PC-3 (cell line): ENCODE data around the gene CAMTA1. TPM values are rescaled to one million over a fixed set of nuclear protein-coding genes. Genes with fewer than 3 reads are reported as not detected.

Source experiments
- ATAC-seq: fragments of 200-7000 bp; cut with Tn5 transposase; 2 replicates; pipeline ENCODE4 v1.9.1; 2020; ENCODE audit warnings: mild to moderate bottlenecking, moderate library complexity
- BruUV-seq: library from RNA; stranded (reverse); fragments of 400-500 nt; replicated peaks from 2 replicates; lab custom pipeline; 2021; lab: Mats Ljungman, UMichigan
- CTCF ChIA-PET: fragments of 300-600 bp; sonication (Branson Sonifier 250); formaldehyde crosslinking; loops from one replicate; lab custom pipeline; 2022; ENCODE audit warnings: antibody characterized with exemption; lab: Charles Lee
- POLR2A ChIA-PET: fragments of 300-600 bp; sonication (Branson Sonifier 250); formaldehyde crosslinking; loops from one replicate; lab custom pipeline; 2022; ENCODE audit warnings: antibody characterized with exemption; ENCODE audit not compliant: unreplicated experiment; lab: Charles Lee
- DNase-seq: peaks from one replicate; pipeline ENCODE4 v3.0.0-alpha.2; 2015
- H2AFZ ChIP-seq: fragments of 300-600 bp; sonication (generic); 2 replicates; pipeline ENCODE4 v1.6.0; 2016; ENCODE audit warnings: antibody characterized with exemption, low read length
- H3F3A ChIP-seq: fragments of 300-600 bp; sonication (generic); one replicate; pipeline ENCODE4 v1.6.0; 2017; ENCODE audit warnings: antibody characterized with exemption, low read length, control low read depth, mild to moderate bottlenecking; ENCODE audit not compliant: unreplicated experiment
- H3K27ac ChIP-seq: fragments of 300-600 bp; sonication (generic); 2 replicates; pipeline ENCODE4 v1.5.1; 2016; ENCODE audit warnings: mild to moderate bottlenecking, low read length
- H3K27me3 ChIP-seq: fragments of 300-600 bp; sonication (generic); 2 replicates; pipeline ENCODE4 v1.6.1; 2016; ENCODE audit warnings: low read length, mixed read lengths
- H3K36me3 ChIP-seq: fragments of 300-600 bp; sonication (generic); 2 replicates; pipeline ENCODE4 v1.6.1; 2016; ENCODE audit warnings: low read depth, mixed run types, low read length, mixed read lengths
- H3K4me1 ChIP-seq: fragments of 300-600 bp; sonication (generic); 2 replicates; pipeline ENCODE4 v1.5.1; 2016; ENCODE audit warnings: low read length; ENCODE audit not compliant: insufficient read depth
- H3K4me2 ChIP-seq: fragments of 300-600 bp; sonication (generic); 2 replicates; pipeline ENCODE4 v1.6.0; 2016; ENCODE audit warnings: low read length
- H3K4me3 ChIP-seq: fragments of 300-600 bp; sonication (generic); 2 replicates; pipeline ENCODE4 v1.5.1; 2016; ENCODE audit warnings: mild to moderate bottlenecking, low read length, mixed read lengths
- H3K79me2 ChIP-seq: fragments of 300-600 bp; sonication (generic); 2 replicates; pipeline ENCODE4 v1.6.1; 2017; ENCODE audit warnings: low read length, mixed read lengths
- H3K9ac ChIP-seq: fragments of 300-600 bp; sonication (generic); 2 replicates; pipeline ENCODE4 v1.6.0; 2016; ENCODE audit warnings: mild to moderate bottlenecking, low read length
- H3K9me2 ChIP-seq: fragments of 300-600 bp; sonication (generic); replicated peaks from 2 replicates; pipeline ENCODE4 v1.6.1; 2016; ENCODE audit warnings: mixed run types, low read length, mixed read lengths
- H3K9me3 ChIP-seq: fragments of 300-600 bp; sonication (generic); 2 replicates; pipeline ENCODE4 v1.6.1; 2016; ENCODE audit warnings: low read length, mixed read lengths
- H4K20me1 ChIP-seq: fragments of 300-600 bp; sonication (generic); 2 replicates; pipeline ENCODE4 v1.6.1; 2016; ENCODE audit warnings: low read length, mixed read lengths
- EZH2 ChIP-seq: fragments of 300-600 bp; sonication (generic); IDR thresholded peaks from one replicate; pipeline ENCODE4 v1.6.1; 2017; ENCODE audit warnings: antibody characterized with exemption, mild to moderate bottlenecking, low read length; ENCODE audit not compliant: unreplicated experiment
- EZH2phosphoT487 ChIP-seq: fragments of 300-600 bp; sonication (generic); IDR thresholded peaks from 2 replicates; pipeline ENCODE4 v1.6.1; 2018; ENCODE audit warnings: mild to moderate bottlenecking, antibody characterized with exemption, low read length, borderline replicate concordance
- intact Hi-C: fragments of 100-400 bp; cut with micrococcal nuclease; formaldehyde crosslinking; loops from 2 replicates; pipeline ENCODE4 v1.9.0; 2023
- total RNA-seq: library from RNA; depleted of rRNA; stranded (reverse); fragments of >200 nt; gene quantifications from 2 replicates; pipeline ENCODE4 v1.2.3, GENCODE V29; 2014
- TF ChIP-seq, protein P1 (sequence below): fragments of 300-600 bp; sonication (generic); conservative IDR thresholded peaks from 2 replicates; pipeline ENCODE4 v1.5.1; 2017; ENCODE audit warnings: antibody characterized with exemption, low read depth, mild to moderate bottlenecking, low read length

The CAMTA1 gene
- total RNA-seq, 1 experiment from 2014 or later: 40.8 TPM

DNA sequence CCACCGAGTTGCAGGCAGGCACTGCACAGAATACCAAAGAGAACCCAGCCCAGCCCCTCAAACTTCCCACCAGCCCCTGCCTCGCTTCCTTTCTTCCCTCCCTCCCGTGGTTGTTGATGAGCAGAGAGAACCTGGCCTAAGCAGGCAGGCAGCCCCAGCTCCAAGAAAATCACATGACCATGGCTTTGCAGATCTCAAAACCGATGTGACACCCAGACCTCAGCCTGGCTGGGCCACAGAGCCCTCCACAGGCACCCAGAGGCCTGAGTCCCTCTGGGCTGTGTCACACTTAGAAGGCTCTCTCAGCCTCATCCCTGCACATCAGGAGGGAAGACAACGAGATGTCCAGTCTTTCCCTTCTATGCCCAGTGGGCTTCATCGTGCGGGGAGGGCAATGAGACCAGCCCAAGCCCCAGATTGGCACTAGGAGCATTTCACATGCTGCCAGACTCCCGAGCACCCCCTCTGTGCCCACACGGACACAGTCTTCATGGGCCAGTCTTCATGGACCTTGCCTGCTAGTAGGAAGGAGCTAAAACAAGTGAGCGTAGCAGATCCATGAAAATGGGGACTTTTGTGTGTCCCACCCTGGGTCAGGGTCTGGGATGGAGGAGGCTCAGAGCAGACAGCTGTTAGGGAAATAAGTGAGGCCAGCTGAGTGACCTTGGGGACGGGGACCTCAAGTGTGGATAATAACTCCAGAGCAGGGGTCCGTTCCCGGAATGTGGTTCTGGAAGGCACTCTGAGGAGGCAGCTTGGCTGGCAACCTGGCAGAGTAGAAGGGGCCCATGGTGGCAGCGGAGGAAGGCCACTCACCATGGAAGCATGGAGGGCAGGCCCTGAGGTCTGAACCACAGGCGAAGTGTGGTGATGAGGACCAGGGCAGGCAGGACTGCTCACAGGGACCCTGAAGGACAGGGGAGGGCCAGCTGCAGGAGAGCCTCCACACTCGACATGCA, 781.4 kb downstream of the CAMTA1 start:
- no peak overlapping the region for H3K4me3 ChIP-seq
- H3K9ac ChIP-seq: no peak overlapping the region
- DNase-seq (no peak), ATAC-seq (no peak)
- H3K27ac ChIP-seq: no peak overlapping the region
- CTCF ChIA-PET: no interaction called here
- H2AFZ ChIP-seq: no peak overlapping the region
- no peaks in the 10 kb centered on the region for H3K79me2 ChIP-seq
- no TSS peak for BruUV-seq
- no peaks in the 10 kb centered on the region for H3K4me1 ChIP-seq
- no peaks in the 10 kb centered on the region for H3K36me3 ChIP-seq
- no peaks in the 10 kb centered on the region for H3K9me3 ChIP-seq
- H3F3A ChIP-seq: no peaks in the 10 kb centered on the region
- no peak overlapping the region for H3K4me2 ChIP-seq
- POLR2A ChIA-PET: no interaction called here
- H3K9me2 ChIP-seq: no peaks in the 10 kb centered on the region
- H3K27me3 ChIP-seq: peaks cover 18% of the 10 kb centered on the region; the same call in 1 of the 2 replicates
- TF ChIP-seq EZH2 (no peak), EZH2phosphoT487 (no peak)
- TF ChIP-seq, protein P1, sequence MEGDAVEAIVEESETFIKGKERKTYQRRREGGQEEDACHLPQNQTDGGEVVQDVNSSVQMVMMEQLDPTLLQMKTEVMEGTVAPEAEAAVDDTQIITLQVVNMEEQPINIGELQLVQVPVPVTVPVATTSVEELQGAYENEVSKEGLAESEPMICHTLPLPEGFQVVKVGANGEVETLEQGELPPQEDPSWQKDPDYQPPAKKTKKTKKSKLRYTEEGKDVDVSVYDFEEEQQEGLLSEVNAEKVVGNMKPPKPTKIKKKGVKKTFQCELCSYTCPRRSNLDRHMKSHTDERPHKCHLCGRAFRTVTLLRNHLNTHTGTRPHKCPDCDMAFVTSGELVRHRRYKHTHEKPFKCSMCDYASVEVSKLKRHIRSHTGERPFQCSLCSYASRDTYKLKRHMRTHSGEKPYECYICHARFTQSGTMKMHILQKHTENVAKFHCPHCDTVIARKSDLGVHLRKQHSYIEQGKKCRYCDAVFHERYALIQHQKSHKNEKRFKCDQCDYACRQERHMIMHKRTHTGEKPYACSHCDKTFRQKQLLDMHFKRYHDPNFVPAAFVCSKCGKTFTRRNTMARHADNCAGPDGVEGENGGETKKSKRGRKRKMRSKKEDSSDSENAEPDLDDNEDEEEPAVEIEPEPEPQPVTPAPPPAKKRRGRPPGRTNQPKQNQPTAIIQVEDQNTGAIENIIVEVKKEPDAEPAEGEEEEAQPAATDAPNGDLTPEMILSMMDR: no peak
- no peaks in the 10 kb centered on the region for H4K20me1 ChIP-seq
- intact Hi-C loops: no loop called here

GRCh38 chr1:7567376-7567775, 782.1 kb downstream of the CAMTA1 start:
- H3K36me3 ChIP-seq: no peaks in the 10 kb centered on the region
- POLR2A ChIA-PET: no interaction called here
- no TSS peak for BruUV-seq
- H3F3A ChIP-seq: no peaks in the 10 kb centered on the region
- DNase-seq (no peak), ATAC-seq (no peak)
- intact Hi-C loops: no loop called here
- H3K4me2 ChIP-seq: no peak overlapping the region
- no peaks in the 10 kb centered on the region for H3K4me1 ChIP-seq
- H2AFZ ChIP-seq: no peak overlapping the region
- no peak for TF ChIP-seq EZH2phosphoT487
- TF ChIP-seq EZH2: no peak
- TF ChIP-seq, protein P1: no peak
- no peak overlapping the region for H3K9ac ChIP-seq
- H4K20me1 ChIP-seq: no peaks in the 10 kb centered on the region
- no peaks in the 10 kb centered on the region for H3K9me3 ChIP-seq
- H3K4me3 ChIP-seq: no peak overlapping the region
- CTCF ChIA-PET: no interaction called here
- H3K79me2 ChIP-seq: no peaks in the 10 kb centered on the region
- no peak overlapping the region for H3K27ac ChIP-seq
- H3K27me3 ChIP-seq: peaks cover 12% of the 10 kb centered on the region; the same call in 1 of the 2 replicates
- H3K9me2 ChIP-seq: no peaks in the 10 kb centered on the region

DNA sequence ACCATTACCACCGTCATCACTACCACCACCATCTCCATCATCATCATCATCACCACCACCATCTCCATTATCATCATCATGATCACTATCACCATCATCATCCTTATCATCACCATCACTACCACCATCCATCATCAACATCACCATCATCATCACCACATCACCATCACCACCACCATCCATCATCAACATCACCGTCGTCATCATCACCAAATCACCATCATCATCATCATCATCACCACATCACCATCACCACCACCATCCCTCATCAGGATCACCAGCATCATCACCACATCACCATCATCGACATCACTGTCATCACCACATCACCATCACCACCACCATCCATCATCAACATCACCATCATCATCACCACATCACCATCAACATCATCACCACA, 782.8 kb downstream of the CAMTA1 start:
- no peaks in the 10 kb centered on the region for H3K4me1 ChIP-seq
- no peak for ATAC-seq
- H3K27me3 ChIP-seq: peaks cover 12% of the 10 kb centered on the region
- H3F3A ChIP-seq: no peaks in the 10 kb centered on the region
- DNase-seq: no peak
- no TSS peak for BruUV-seq
- TF ChIP-seq EZH2 (no peak), EZH2phosphoT487 (no peak)
- TF ChIP-seq, protein P1: no peak
- no peaks in the 10 kb centered on the region for H3K36me3 ChIP-seq
- POLR2A ChIA-PET: no interaction called here
- no peak overlapping the region for H3K27ac ChIP-seq
- CTCF ChIA-PET: no interaction called here
- no peak overlapping the region for H3K4me2 ChIP-seq
- no peaks in the 10 kb centered on the region for H4K20me1 ChIP-seq
- intact Hi-C loops: no loop called here
- no peak overlapping the region for H3K9ac ChIP-seq
- no peak overlapping the region for H2AFZ ChIP-seq
- H3K79me2 ChIP-seq: no peaks in the 10 kb centered on the region
- H3K4me3 ChIP-seq: no peak overlapping the region
- no peaks in the 10 kb centered on the region for H3K9me2 ChIP-seq
- no peaks in the 10 kb centered on the region for H3K9me3 ChIP-seq
